GM18909 (cell line): ENCODE measurements around the gene LDAH.
A peak's percentile ranks its signal among the peaks of the same experiment; 100 is the strongest.
"Not testable (repeated sequence)": the region's sequence is repeated elsewhere in the genome, so short reads cannot be mapped to it uniquely, and the experiment has no call there.

Experiments used
- ATAC-seq: cut with Tn5 transposase; IDR thresholded peaks from one replicate; pipeline ENCODE4 v1.9.1; 2021; ENCODE audit warnings: mild to moderate bottlenecking; ENCODE audit not compliant: unreplicated experiment, poor library complexity

LDAH gene

DNA sequence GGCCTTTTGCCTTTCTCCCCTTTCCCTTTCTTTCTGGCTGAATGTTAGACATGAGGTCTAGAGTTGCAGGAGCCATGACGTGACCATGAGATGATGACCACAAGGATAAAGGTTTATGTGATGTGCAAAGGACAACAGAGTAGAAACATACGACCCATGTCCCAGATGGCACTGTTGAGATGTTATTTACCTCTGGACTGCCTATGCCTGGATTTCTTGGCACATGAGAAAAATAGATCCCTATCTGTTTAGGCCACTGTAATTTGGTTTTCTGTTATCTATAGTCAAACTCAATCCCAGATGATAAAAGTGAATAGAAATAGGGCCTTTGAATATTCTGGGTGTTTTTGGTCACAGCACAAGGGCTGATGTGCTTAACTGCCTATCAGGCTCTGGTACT lies 97.1 kb downstream of the LDAH start:
- no peak for ATAC-seq

DNA sequence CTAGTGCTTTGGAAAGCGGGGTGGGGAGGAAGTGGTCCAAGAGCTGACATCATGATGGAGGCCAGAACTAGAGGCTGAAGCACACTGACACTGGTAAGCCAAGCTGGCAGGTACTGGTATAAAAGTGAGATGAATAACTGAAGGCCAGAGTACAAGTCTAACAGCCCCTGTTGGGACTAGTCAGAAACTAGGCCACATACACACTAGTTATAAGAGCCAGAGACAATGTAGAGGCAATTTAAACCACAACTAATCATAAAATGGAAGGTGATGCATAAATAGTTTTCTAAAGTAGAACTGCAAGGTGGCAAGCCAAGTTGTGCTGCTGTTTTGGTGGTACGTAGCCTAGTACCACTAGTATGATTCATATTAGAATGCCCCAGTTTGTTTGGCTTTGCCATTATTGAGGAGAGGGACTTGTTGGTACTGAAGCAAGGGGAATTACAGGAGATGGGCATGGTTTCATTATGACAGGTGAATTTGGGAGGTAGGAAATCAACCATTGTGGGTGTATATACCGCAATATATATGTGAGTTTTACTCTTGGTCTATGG lies 98.3 kb downstream of the LDAH start:
- ATAC-seq: no peak

DNA sequence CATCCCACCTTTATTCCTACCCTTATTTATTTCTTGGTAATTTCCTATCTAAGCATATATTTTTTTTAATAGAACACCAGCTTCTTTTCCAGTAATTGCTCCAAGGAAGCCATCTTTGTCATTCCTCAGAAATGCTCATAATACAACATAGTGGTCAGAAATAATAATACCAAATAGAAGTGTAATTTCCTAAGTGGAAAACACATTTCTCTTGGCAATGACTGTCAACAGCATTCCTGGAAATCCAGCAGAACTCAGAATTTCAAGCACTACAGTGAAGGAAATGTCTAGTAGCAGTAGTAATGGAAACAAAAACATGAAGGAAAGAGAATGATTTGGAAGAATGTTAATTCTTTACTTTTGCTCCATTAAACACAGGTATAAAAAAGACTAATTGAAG lies 99.4 kb downstream of the LDAH start:
- no peak for ATAC-seq

- ATAC-seq: no peak
These were observed 100.2 kb downstream of the LDAH start for GRCh38 chr2:20722592-20723240.

GRCh38 chr2:20717641-20718040 lies 105.3 kb downstream of the LDAH start:
- ATAC-seq: no peak

DNA sequence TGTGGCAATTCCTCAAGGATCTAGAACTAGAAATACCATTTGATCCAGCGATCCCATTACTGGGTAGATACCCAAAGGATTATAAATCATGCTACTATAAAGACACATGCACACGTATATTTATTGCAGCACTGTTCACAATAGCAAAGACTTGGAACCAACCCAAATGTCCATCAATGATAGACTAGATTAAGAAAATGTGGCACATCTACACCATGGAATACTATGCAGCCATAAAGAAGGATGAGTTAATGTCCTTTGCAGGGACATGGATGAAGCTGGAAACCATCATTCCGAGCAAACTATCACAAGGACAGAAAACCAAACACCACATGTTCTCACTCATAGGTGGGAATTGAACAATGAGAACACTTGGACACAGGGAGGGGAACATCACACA lies 106.7 kb downstream of the LDAH start:
- ATAC-seq: not testable (repeated sequence)

DNA sequence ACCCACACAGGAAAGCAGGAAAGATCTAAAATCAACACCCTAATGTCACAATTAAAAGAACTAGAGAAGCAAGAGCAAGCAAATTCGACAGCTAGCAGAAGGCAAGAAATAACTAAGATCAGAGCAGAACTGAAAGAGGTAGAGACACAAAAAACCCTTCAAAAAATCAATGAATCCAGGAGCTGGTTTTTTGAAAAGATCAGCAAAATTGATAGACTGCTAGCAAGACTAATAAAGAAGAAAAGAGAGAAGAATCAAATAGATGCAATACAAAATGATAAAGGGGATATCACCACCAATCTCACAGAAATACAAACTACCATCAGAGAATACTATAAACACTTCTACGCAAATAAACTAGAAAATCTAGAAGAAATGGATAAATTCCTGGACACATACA lies 108.5 kb downstream of the LDAH start:
- not testable (repeated sequence) for ATAC-seq

DNA sequence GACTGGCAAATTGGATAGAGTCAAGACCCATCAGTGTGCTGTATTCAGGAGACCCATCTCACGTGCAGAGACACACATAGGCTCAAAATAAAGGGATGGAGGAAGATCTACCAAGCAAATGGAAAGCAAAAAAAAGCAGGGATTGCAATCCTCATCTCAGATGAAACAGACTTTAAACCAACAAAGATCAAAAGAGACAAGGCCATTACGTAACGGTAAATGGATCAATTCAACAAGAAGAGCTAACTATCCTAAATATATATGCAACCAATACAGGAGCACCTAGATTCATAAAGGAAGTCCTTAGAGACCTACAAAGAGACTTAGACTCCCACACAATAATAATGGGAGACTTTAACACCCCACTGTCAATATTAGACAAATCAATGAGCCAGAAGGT lies 109.3 kb downstream of the LDAH start:
- ATAC-seq: not testable (repeated sequence)

- ATAC-seq: not testable (repeated sequence)
These were observed 111.3 kb downstream of the LDAH start for GRCh38 chr2:20711641-20712040.

- no peak for ATAC-seq
These were observed 115.3 kb downstream of the LDAH start for GRCh38 chr2:20707601-20708000.

DNA sequence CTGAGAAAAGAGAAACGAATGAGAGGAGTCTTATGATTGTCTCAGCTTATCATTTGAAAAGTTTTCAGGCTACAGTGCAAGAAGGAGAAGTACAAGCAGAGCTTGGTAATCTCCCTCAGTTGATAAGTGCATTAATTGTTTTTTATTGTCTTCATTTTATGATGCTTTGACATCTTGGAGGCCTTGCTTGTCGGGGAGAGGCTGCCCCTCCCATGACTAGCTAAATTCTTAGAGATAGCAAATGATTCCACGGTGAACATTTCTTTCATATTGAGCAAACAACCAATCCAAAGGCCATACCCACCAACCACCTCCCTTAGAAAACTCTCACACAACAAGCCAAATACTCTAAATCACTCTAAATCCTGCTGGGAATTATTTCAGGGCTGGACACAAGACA lies 116.1 kb downstream of the LDAH start:
- no peak for ATAC-seq

- ATAC-seq: no peak
These were observed 116.7 kb downstream of the LDAH start for GRCh38 chr2:20706217-20706616.

DNA sequence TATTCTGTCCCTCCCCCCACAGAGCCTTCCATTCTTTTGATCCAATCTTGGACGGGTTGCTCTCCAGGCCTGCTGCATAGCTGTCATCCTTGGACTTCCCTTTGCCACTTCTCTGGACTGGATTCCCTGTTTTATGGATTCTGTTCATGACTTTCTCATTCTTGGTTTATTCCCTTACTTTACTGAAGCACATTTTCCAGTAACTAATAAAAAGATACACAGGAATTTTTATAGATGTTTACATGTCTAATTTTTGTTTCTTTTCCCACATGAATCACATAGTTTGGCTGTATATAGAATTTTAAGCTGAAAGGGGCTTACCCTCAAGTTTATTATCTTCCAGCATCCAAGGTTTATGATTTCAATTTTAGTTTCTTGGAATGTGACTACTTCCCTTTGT lies 118.0 kb downstream of the LDAH start:
- no peak for ATAC-seq

GRCh38 chr2:20702563-20702962 lies 120.3 kb downstream of the LDAH start:
- no peak for ATAC-seq

- ATAC-seq: peak; percentile 61
These were observed 123.8 kb downstream of the LDAH start for GRCh38 chr2:20698916-20699613.

- ATAC-seq: no peak
These were observed 125.5 kb downstream of the LDAH start for GRCh38 chr2:20697322-20697934.

DNA sequence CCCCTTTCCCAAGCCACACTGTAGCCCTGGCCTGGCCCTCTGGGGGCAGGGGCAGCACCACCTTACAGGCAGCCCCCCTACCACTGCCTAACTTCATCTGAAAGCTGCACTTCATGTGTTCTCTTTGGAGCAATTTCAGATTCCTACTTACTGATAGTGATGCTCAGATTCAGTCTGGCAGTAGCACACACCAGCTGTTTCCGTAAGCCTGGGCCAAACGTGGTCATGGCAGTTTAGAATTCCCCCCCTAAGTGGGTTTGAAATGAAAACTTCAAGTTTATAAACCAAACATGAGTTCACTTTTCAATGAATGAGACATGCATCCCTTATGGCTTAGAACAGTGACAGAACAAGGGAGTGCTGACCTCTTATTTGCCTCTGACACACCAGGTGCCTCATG lies 126.5 kb downstream of the LDAH start:
- no peak for ATAC-seq

DNA sequence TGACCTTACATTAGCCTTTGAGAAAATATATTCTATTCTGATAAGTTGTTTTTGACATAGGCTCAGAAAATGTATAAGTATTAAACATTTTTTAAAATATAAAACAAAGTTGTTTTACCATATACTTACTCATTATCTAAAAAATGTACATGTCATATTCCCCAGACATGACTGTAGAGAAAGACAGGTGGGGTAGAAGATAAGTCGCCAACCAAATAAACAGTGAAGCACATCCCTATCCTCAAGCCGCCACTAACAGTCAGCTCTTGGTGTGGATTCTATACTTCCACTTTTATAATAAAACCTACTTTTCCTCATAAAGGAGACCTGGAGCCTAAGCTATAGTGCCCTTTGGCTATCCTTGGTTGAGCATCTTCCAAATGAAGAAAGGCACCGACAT lies 129.6 kb downstream of the LDAH start:
- no peak for ATAC-seq

DNA sequence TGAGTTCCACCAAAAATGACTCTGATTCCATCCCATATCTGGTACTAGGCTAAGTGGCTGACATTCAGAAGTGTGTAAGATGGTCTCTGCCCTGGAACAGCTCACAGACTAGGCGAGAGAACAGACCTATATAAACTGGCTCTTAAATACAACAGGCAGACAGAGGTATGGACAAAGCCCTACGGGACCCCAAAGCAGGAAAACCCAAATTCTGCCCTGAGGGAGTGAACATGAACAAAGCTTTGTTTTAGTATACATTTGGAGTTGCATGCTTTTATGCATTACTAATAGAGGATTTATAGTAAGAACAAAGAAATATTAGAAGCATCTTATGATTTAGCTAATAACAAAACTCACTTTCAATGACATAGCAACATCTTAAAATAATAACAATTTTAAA lies 130.8 kb downstream of the LDAH start:
- no peak for ATAC-seq

DNA sequence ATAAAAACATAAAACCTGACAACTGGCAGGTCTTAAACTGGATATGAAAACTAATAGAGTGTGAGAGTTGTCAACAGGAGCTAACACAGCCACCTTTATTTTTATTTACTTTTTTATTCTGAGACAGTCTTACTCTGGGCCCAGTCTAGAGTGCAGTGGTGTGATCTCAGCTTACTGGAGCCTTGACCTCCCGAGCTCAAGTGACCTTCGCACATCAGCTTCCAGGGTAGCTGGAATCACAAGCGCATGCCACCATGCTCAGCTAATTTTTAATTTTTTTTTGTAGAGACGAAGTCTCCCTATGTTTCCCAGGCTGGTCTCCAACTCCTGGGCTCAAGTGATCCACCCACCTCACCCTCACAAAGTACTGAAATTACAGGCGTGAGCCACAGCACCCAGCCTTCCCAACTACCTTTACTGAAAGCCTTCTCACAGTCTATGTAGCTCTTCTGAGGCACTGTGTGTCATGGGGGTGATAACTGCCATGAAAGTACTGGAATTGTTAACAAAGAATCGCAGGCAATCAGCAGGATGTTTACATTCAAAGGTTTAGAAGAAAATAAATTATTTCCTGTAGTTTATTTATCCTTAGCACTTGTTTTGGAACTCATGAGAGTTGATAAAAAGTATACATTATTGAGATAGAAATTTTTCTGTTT lies 131.7 kb downstream of the LDAH start:
- ATAC-seq: no peak
